ENCODE measurements around the gene YEATS2.
A peak's percentile ranks its signal among the peaks of the same experiment; 100 is the strongest.
"Not testable (repeated sequence)": the region's sequence is repeated elsewhere in the genome, so short reads cannot be mapped to it uniquely, and the experiment has no call there.

The YEATS2 gene

GRCh38 chr3:183718012-183718411, 20.4 kb downstream of the YEATS2 start:
- no peak for DNase-seq

GRCh38 chr3:183725387-183725786, 27.8 kb downstream of the YEATS2 start:
- DNase-seq = no peak

GRCh38 chr3:183728204-183728603, 30.6 kb downstream of the YEATS2 start:
- DNase-seq = no peak

GRCh38 chr3:183730361-183730760, 32.8 kb downstream of the YEATS2 start:
- no peak for DNase-seq

GRCh38 chr3:183731611-183732010, 34.0 kb downstream of the YEATS2 start:
- DNase-seq = no peak

GRCh38 chr3:183733553-183733952, 36.0 kb downstream of the YEATS2 start:
- no peak for DNase-seq

GRCh38 chr3:183734750-183735494, 37.3 kb downstream of the YEATS2 start:
- DNase-seq = no peak

GRCh38 chr3:183737116-183737515, 39.5 kb downstream of the YEATS2 start:
- DNase-seq = no peak

- not testable (repeated sequence) for DNase-seq
Measured at GRCh38 chr3:183740154-183740553, 42.6 kb downstream of the YEATS2 start.

GRCh38 chr3:183743231-183743630, 45.6 kb downstream of the YEATS2 start:
- no peak for DNase-seq

- peak; percentile 28 for DNase-seq
Measured at GRCh38 chr3:183745300-183746098, 47.9 kb downstream of the YEATS2 start.

- no peak for DNase-seq
Measured at GRCh38 chr3:183754052-183754451, 56.5 kb downstream of the YEATS2 start.

GRCh38 chr3:183762304-183762703, 64.7 kb downstream of the YEATS2 start:
- DNase-seq = no peak

GRCh38 chr3:183764847-183765731, 67.5 kb downstream of the YEATS2 start:
- peak; percentile 89 for DNase-seq

GRCh38 chr3:183766107-183766506, 68.5 kb downstream of the YEATS2 start:
- DNase-seq = no peak

- DNase-seq = peak; percentile 64
Measured at GRCh38 chr3:183766745-183767606, 69.4 kb downstream of the YEATS2 start.

GRCh38 chr3:183768114-183768513, 70.5 kb downstream of the YEATS2 start:
- no peak for DNase-seq

GRCh38 chr3:183769453-183769852, 71.9 kb downstream of the YEATS2 start:
- DNase-seq = no peak

- peak; percentile 4 for DNase-seq
Measured at GRCh38 chr3:183774631-183775030, 77.0 kb downstream of the YEATS2 start.

GRCh38 chr3:183775781-183776180, 78.2 kb downstream of the YEATS2 start:
- peak; percentile 12 for DNase-seq

- not testable (repeated sequence) for DNase-seq
Measured at GRCh38 chr3:183776451-183776850, 78.9 kb downstream of the YEATS2 start.

GRCh38 chr3:183777016-183777618, 79.5 kb downstream of the YEATS2 start:
- DNase-seq = no peak

All from NCI-H226 (cell line).